ENCODE results near the gene PRKCA. TPM values are rescaled to one million over a fixed set of nuclear protein-coding genes. Genes with fewer than 3 reads are reported as not detected.

PRKCA gene
- total RNA-seq, 1 experiment from 2014 or later = 22.6 TPM

GRCh38 chr17:66551839-66552238 is 249.4 kb downstream of the PRKCA start:
- POLR2A ChIA-PET (ENCODE audit: unreplicated experiment) = no interaction called here

GRCh38 chr17:66552371-66552770 is 250.0 kb downstream of the PRKCA start:
- ChIA-PET POLR2A (ENCODE audit: unreplicated experiment) (no interaction called here), CTCF (no interaction called here)
- Histone ChIP-seq H3K4me3 (ENCODE audit: low read length) (no peak overlapping the region), H3K79me2 (ENCODE audit: low read length) (peaks cover 37% of the 10 kb centered on the region), H3K36me3 (ENCODE audit: low read depth, low read length) (no peaks in the 10 kb centered on the region), H3K4me1 (ENCODE audit: insufficient read depth, low read length) (peaks cover 53% of the 10 kb centered on the region), H2AFZ (ENCODE audit: low read length) (no peak overlapping the region), H3K9me2 (replicated peaks; ENCODE audit: low read length) (no peaks in the 10 kb centered on the region), H4K20me1 (ENCODE audit: low read length) (no peaks in the 10 kb centered on the region), H3K9ac (ENCODE audit: low read length) (no peak overlapping the region), H3K4me2 (ENCODE audit: low read length) (peak overlapping the region; percentile 57), H3F3A (ENCODE audit: low read length, unreplicated experiment) (peaks cover 14% of the 10 kb centered on the region), H3K27ac (ENCODE audit: low read length) (peak overlapping the region; percentile 98; the same call in 1 of the 2 replicates), H3K27me3 (ENCODE audit: low read length) (no peaks in the 10 kb centered on the region), H3K9me3 (ENCODE audit: low read length) (no peaks in the 10 kb centered on the region)
- BruUV-seq (replicated peaks) = no TSS peak
- ATAC-seq = no peak
- TF ChIP-seq EZH2phosphoT487 (IDR thresholded peaks at IDR 0.05; ENCODE audit: borderline replicate concordance, low read length) = no peak
- no peak for TF ChIP-seq CTCF (conservative IDR thresholded peaks at IDR 0.05; ENCODE audit: low read depth, low read length)
- no peak for TF ChIP-seq EZH2 (IDR thresholded peaks at IDR 0.05; ENCODE audit: low read length, unreplicated experiment)
- no peak for DNase-seq
- intact Hi-C loops (cut with micrococcal nuclease) = no loop called here

More at GRCh38 chr17:66551839-66552238, 249.4 kb downstream of the PRKCA start:
- DNase-seq (peak; percentile 79), ATAC-seq (peak; percentile 20)
- peak overlapping the region; percentile 40 for H3K9ac ChIP-seq (ENCODE audit: low read length)
- H3F3A ChIP-seq (ENCODE audit: low read length, unreplicated experiment) = peaks cover 17% of the 10 kb centered on the region
- TF ChIP-seq EZH2 (IDR thresholded peaks at IDR 0.05; ENCODE audit: low read length, unreplicated experiment) = no peak
- TF ChIP-seq EZH2phosphoT487 (IDR thresholded peaks at IDR 0.05; ENCODE audit: borderline replicate concordance, low read length) = no peak
- TF ChIP-seq CTCF (conservative IDR thresholded peaks at IDR 0.05; ENCODE audit: low read depth, low read length) = no peak
- H3K36me3 ChIP-seq (ENCODE audit: low read depth, low read length) = no peaks in the 10 kb centered on the region
- CTCF ChIA-PET = interaction anchor here (0.9 kb wide), 1 partner anchor 15 kb away, joined by 3 read pairs; no protein-coding TSS in a partner anchor
- H3K4me3 ChIP-seq (ENCODE audit: low read length) = no peak overlapping the region
- H3K9me2 ChIP-seq (replicated peaks; ENCODE audit: low read length) = no peaks in the 10 kb centered on the region
- peaks cover 58% of the 10 kb centered on the region for H3K4me1 ChIP-seq (ENCODE audit: insufficient read depth, low read length)
- intact Hi-C loops (cut with micrococcal nuclease) = no loop called here
- BruUV-seq (replicated peaks) = no TSS peak
- peaks cover 41% of the 10 kb centered on the region for H3K79me2 ChIP-seq (ENCODE audit: low read length)
- no peaks in the 10 kb centered on the region for H4K20me1 ChIP-seq (ENCODE audit: low read length)
- no peaks in the 10 kb centered on the region for H3K27me3 ChIP-seq (ENCODE audit: low read length)
- no peaks in the 10 kb centered on the region for H3K9me3 ChIP-seq (ENCODE audit: low read length)
- H3K4me2 ChIP-seq (ENCODE audit: low read length) = peak overlapping the region; percentile 57
- H3K27ac ChIP-seq (ENCODE audit: low read length) = peak overlapping the region; percentile 98
- H2AFZ ChIP-seq (ENCODE audit: low read length) = no peak overlapping the region

GRCh38 chr17:66555605-66556004 is 253.2 kb downstream of the PRKCA start:
- Histone ChIP-seq H3K27ac (ENCODE audit: low read length) (no peak overlapping the region), H3K27me3 (ENCODE audit: low read length) (no peaks in the 10 kb centered on the region), H2AFZ (ENCODE audit: low read length) (no peak overlapping the region), H3K9me2 (replicated peaks; ENCODE audit: low read length) (no peaks in the 10 kb centered on the region), H3K9me3 (ENCODE audit: low read length) (no peaks in the 10 kb centered on the region), H4K20me1 (ENCODE audit: low read length) (no peaks in the 10 kb centered on the region), H3K4me3 (ENCODE audit: low read length) (no peak overlapping the region), H3K36me3 (ENCODE audit: low read depth, low read length) (no peaks in the 10 kb centered on the region), H3K4me1 (ENCODE audit: insufficient read depth, low read length) (peaks cover 20% of the 10 kb centered on the region), H3K79me2 (ENCODE audit: low read length) (peaks cover 19% of the 10 kb centered on the region), H3K4me2 (ENCODE audit: low read length) (no peak overlapping the region), H3F3A (ENCODE audit: low read length, unreplicated experiment) (no peaks in the 10 kb centered on the region), H3K9ac (ENCODE audit: low read length) (no peak overlapping the region)
- intact Hi-C loops (cut with micrococcal nuclease) = no loop called here
- no peak for ATAC-seq
- POLR2A ChIA-PET (ENCODE audit: unreplicated experiment) = no interaction called here
- no TSS peak for BruUV-seq (replicated peaks)
- TF ChIP-seq EZH2phosphoT487 (IDR thresholded peaks at IDR 0.05; ENCODE audit: borderline replicate concordance, low read length) = no peak
- TF ChIP-seq EZH2 (IDR thresholded peaks at IDR 0.05; ENCODE audit: low read length, unreplicated experiment) = no peak
- no peak for TF ChIP-seq CTCF (conservative IDR thresholded peaks at IDR 0.05; ENCODE audit: low read depth, low read length)
- CTCF ChIA-PET = no interaction called here
- peak; percentile 31 for DNase-seq
